Measurements from ENCODE around the gene EYA2. TPM values are rescaled to one million over a fixed set of nuclear protein-coding genes. Genes with fewer than 3 reads are reported as not detected.
A peak's percentile ranks its signal among the peaks of the same experiment; 100 is the strongest.

Gene EYA2, protein sequence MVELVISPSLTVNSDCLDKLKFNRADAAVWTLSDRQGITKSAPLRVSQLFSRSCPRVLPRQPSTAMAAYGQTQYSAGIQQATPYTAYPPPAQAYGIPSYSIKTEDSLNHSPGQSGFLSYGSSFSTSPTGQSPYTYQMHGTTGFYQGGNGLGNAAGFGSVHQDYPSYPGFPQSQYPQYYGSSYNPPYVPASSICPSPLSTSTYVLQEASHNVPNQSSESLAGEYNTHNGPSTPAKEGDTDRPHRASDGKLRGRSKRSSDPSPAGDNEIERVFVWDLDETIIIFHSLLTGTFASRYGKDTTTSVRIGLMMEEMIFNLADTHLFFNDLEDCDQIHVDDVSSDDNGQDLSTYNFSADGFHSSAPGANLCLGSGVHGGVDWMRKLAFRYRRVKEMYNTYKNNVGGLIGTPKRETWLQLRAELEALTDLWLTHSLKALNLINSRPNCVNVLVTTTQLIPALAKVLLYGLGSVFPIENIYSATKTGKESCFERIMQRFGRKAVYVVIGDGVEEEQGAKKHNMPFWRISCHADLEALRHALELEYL
- total RNA-seq, result 1 to 10 TPM; 2.2 to 4.4 TPM
- polyA plus RNA-seq, result 1 to 10 TPM; 1.6 to 2.0 TPM
- long read RNA-seq, donor 1, result 0 reads
- long read RNA-seq, donor 2, result 0 reads
- long read RNA-seq, donor 3, result 0 reads
- long read RNA-seq, donor 4, result 0 reads
- long read RNA-seq, donor 5, result 0 reads

DNA sequence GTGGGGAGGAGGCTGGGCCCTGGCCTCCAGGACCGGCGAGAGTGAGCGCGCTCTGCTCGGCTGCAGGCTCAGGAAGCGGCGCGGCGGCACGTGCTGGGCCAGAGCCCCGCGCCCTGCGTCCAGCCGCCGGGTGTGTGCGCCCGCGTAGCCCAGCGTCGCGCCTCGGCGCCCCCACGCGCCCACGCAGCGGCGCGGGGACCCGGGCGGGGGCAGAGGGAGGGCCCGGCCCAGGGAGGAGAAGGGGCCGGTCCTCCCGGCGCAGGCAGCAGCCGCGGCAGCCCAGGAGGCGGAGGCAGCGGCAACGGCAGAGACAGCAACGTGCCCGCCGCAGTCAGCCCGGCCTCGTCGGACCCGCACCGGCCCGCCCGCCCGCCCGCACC is at the start of gene EYA2:
Gene EYA2, plus strand, starts transcription at position 265 of the 380 bp plus-strand sequence. CDS start 95,168 bp downstream, outside the sequence.
- Histone ChIP-seq H3K36me3 (ENCODE audit: control insufficient read depth in 4 of 4, insufficient read depth in 4 of 4, low read length in 4 of 4) (no peaks in the 10 kb centered on the region), H3K9me3 (ENCODE audit: control insufficient read depth in 4 of 4, insufficient read depth in 3 of 4, low read length in 3 of 4) (peaks cover 0 to 9% (median 3%) of the 10 kb centered on the region in 4 donors), H3K9ac (ENCODE audit: insufficient read depth in 1 of 2, low read length in 2 of 2) (no peak within 1 kb of the TSS), H3K27me3 (ENCODE audit: control insufficient read depth in 3 of 3, insufficient read depth in 3 of 3, low read length in 2 of 3) (peaks cover 20 to 55% (median 42%) of the 10 kb centered on the region in 3 donors), H3K4me1 (ENCODE audit: control insufficient read depth in 5 of 5, insufficient read depth in 5 of 5, low read length in 5 of 5) (peaks cover 0 to 15% (median 0%) of the 10 kb centered on the region in 5 donors), H3K27ac (ENCODE audit: low read depth in 1 of 2, low read length in 1 of 2) (no peak within 1 kb of the TSS), H3K4me3 (peak within 1 kb of the TSS; percentile 38)
- TF ChIP-seq, protein P1, sequence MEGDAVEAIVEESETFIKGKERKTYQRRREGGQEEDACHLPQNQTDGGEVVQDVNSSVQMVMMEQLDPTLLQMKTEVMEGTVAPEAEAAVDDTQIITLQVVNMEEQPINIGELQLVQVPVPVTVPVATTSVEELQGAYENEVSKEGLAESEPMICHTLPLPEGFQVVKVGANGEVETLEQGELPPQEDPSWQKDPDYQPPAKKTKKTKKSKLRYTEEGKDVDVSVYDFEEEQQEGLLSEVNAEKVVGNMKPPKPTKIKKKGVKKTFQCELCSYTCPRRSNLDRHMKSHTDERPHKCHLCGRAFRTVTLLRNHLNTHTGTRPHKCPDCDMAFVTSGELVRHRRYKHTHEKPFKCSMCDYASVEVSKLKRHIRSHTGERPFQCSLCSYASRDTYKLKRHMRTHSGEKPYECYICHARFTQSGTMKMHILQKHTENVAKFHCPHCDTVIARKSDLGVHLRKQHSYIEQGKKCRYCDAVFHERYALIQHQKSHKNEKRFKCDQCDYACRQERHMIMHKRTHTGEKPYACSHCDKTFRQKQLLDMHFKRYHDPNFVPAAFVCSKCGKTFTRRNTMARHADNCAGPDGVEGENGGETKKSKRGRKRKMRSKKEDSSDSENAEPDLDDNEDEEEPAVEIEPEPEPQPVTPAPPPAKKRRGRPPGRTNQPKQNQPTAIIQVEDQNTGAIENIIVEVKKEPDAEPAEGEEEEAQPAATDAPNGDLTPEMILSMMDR (IDR thresholded peaks at IDR 0.05; ENCODE audit: control extremely low read depth, extremely low read depth), result no peak
- no peak for ATAC-seq (ENCODE audit: insufficient read depth, low FRiP score)
- DNase-seq, result peak in 2 of 3 donors; percentile 44 to 57
- 0 to 2% methylated on average over 14 to 51 of the region's 52 CpGs for WGBS, 2 donors

DNA sequence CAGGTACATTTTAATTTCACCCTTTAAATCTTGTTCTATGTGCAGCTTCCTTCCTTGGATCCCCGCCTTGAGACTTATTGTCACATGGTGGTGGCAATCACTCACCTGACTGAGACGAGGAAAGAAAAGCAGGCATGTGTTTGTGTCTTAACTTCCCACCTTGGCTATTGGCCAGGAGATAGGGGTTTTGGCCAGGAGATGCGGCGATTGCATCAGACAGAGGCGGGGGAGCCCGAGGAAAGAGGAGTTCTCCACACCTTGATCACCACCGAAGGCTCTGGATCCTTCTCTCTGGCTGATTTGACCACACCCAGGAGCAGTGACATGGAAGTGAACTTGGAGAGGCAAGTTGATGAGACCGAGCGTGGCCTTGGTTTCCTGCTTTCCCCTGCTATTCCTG is 49.7 kb upstream of the EYA2 start:
- Histone ChIP-seq H3K9me3 (ENCODE audit: control insufficient read depth in 4 of 4, insufficient read depth in 3 of 4, low read length in 3 of 4) (peaks cover 0 to 2% (median under 1%) of the 10 kb centered on the region in 4 donors), H3K4me3 (no peak overlapping the region), H3K27me3 (ENCODE audit: control insufficient read depth in 3 of 3, insufficient read depth in 3 of 3, low read length in 2 of 3) (peaks cover 0 to 5% (median 0%) of the 10 kb centered on the region in 3 donors), H3K27ac (ENCODE audit: low read depth in 1 of 2, low read length in 1 of 2) (no peak overlapping the region), H3K9ac (ENCODE audit: insufficient read depth in 1 of 2, low read length in 2 of 2) (no peak overlapping the region), H3K4me1 (ENCODE audit: control insufficient read depth in 5 of 5, insufficient read depth in 5 of 5, low read length in 5 of 5) (no peaks in the 10 kb centered on the region), H3K36me3 (ENCODE audit: control insufficient read depth in 4 of 4, insufficient read depth in 4 of 4, low read length in 4 of 4) (no peaks in the 10 kb centered on the region)
- TF ChIP-seq, protein P1 (IDR thresholded peaks at IDR 0.05; ENCODE audit: control extremely low read depth, extremely low read depth), result no peak
- 73 to 85% methylated on average over 9 of the region's 9 CpGs for WGBS, 2 donors
- DNase-seq (no peak), ATAC-seq (ENCODE audit: insufficient read depth, low FRiP score) (no peak)

DNA sequence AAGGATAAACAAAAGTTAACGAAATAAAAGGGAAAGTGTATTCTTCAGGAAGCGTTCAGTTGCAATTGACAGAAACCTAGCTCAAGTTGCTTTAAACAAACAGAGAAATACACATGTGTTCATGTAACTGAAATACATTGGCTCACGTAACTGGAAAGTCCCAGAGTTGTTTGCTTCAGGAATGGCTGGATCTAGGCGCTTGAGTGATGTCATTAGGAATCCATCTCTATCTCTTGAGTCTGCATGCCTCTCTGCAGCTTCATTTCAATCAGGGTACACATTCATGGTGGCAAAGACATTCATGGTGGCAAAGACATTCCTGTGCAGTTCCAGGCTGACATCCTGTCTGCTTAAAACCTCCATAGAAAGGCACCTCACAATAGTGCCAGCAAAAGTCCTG is 45.4 kb upstream of the EYA2 start:
- Histone ChIP-seq H3K9me3 (ENCODE audit: control insufficient read depth in 4 of 4, insufficient read depth in 3 of 4, low read length in 3 of 4) (peaks cover 0 to 2% (median under 1%) of the 10 kb centered on the region in 4 donors), H3K4me3 (no peak overlapping the region), H3K4me1 (ENCODE audit: control insufficient read depth in 5 of 5, insufficient read depth in 5 of 5, low read length in 5 of 5) (no peaks in the 10 kb centered on the region), H3K27me3 (ENCODE audit: control insufficient read depth in 3 of 3, insufficient read depth in 3 of 3, low read length in 2 of 3) (no peaks in the 10 kb centered on the region), H3K36me3 (ENCODE audit: control insufficient read depth in 4 of 4, insufficient read depth in 4 of 4, low read length in 4 of 4) (no peaks in the 10 kb centered on the region), H3K27ac (ENCODE audit: low read depth in 1 of 2, low read length in 1 of 2) (no peak overlapping the region), H3K9ac (ENCODE audit: insufficient read depth in 1 of 2, low read length in 2 of 2) (no peak overlapping the region)
- DNase-seq (no peak), ATAC-seq (ENCODE audit: insufficient read depth, low FRiP score) (no peak)
- TF ChIP-seq, protein P1 (IDR thresholded peaks at IDR 0.05; ENCODE audit: control extremely low read depth, extremely low read depth), result no peak
- WGBS, 2 donors, result 83 to 90% methylated on average over 4 of the region's 4 CpGs
